Neural progenitor cell (in vitro differentiated cells): ENCODE data around the gene GLDN.

Experiments used
- CTCF ChIP-seq: fragments of 200-600 bp; sonication (generic); IDR thresholded peaks from 2 replicates; pipeline ENCODE4 v1.5.1; 2017; ENCODE audit warnings: antibody characterized with exemption, mild to moderate bottlenecking
- EZH2 ChIP-seq: fragments of 200-600 bp; sonication (generic); IDR thresholded peaks from 2 replicates; pipeline ENCODE4 v1.6.1; 2017; ENCODE audit warnings: antibody characterized with exemption, mild to moderate bottlenecking, moderate library complexity
- EZH2phosphoT487 ChIP-seq: fragments of 200-600 bp; sonication (generic); IDR thresholded peaks from 2 replicates; pipeline ENCODE4 v1.6.1; 2017; ENCODE audit warnings: antibody characterized with exemption

- TF ChIP-seq EZH2: no peak
- TF ChIP-seq CTCF: no peak
- no peak for TF ChIP-seq EZH2phosphoT487
Observed at GRCh38 chr15:51356147-51356546, 14.7 kb downstream of the GLDN start.
